ENCODE data around the gene RGL4. TPM values are rescaled to one million over a fixed set of nuclear protein-coding genes. Genes with fewer than 3 reads are reported as not detected.

Gene RGL4
- total RNA-seq, 2 experiments from 2014 or later: 6.6 to 7.1 TPM

GRCh38 chr22:23695571-23696325 lies 4.9 kb downstream of the RGL4 start:
- ChIA-PET POLR2A (interaction anchor here (0.6 to 2.2 kb wide), 5 partner anchors 21 to 72 kb away, joined by 3 to 13 read pairs (median 5); partner anchors contain the start of genes CHCHD10 and ZNF70), CTCF (interaction anchor here (0.8 kb wide), 1 partner anchor 75 kb away, joined by 3 read pairs; no protein-coding TSS in a partner anchor)

- POLR2A ChIA-PET: interaction anchor here (0.6 to 2.2 kb wide), 6 partner anchors 21 to 161 kb away, joined by 3 to 13 read pairs (median 4); partner anchors contain the start of genes CHCHD10, SLC2A11 and ZNF70
- CTCF ChIA-PET: interaction anchor here (0.6 to 1.0 kb wide), 4 partner anchors 23 to 165 kb away, joined by 3 read pairs; no protein-coding TSS in a partner anchor
Measured at GRCh38 chr22:23696326-23696851, 5.6 kb downstream of the RGL4 start.

GRCh38 chr22:23697031-23697970 lies 6.5 kb downstream of the RGL4 start:
- POLR2A ChIA-PET: interaction anchor here (0.9 to 2.2 kb wide), 3 partner anchors 54 to 160 kb away, joined by 4 to 6 read pairs (median 5); partner anchors contain the start of genes SLC2A11 and ZNF70
- CTCF ChIA-PET: interaction anchor here (0.6 to 1.0 kb wide), 5 partner anchors 19 to 164 kb away, joined by 3 read pairs; partner anchors contain the start of gene SLC2A11

GRCh38 chr22:23698094-23698493 lies 7.3 kb downstream of the RGL4 start:
- ChIA-PET CTCF (no interaction called here), POLR2A (no interaction called here)

GRCh38 chr22:23698673-23699235 lies 7.9 kb downstream of the RGL4 start:
- ChIA-PET CTCF (no interaction called here), POLR2A (no interaction called here)

- CTCF ChIA-PET: no interaction called here
- POLR2A ChIA-PET: no interaction called here
Measured at GRCh38 chr22:23700706-23701105, 9.9 kb downstream of the RGL4 start.

GRCh38 chr22:23704062-23704461 lies 13.2 kb downstream of the RGL4 start:
- ChIA-PET CTCF (interaction anchor here (0.6 kb wide), 1 partner anchor 30 kb away, joined by 3 read pairs; no protein-coding TSS in a partner anchor), POLR2A (no interaction called here)

GRCh38 chr22:23704829-23705228 lies 14.0 kb downstream of the RGL4 start:
- POLR2A ChIA-PET: no interaction called here
- CTCF ChIA-PET: no interaction called here

GRCh38 chr22:23705358-23705757 lies 14.5 kb downstream of the RGL4 start:
- CTCF ChIA-PET: no interaction called here
- POLR2A ChIA-PET: no interaction called here

- ChIA-PET POLR2A (interaction anchor here (1.0 kb wide), 1 partner anchor 9 kb away, joined by 4 read pairs; no protein-coding TSS in a partner anchor), CTCF (no interaction called here)
Measured at GRCh38 chr22:23708270-23708669, 17.5 kb downstream of the RGL4 start.

- ChIA-PET POLR2A (interaction anchor here (1.0 kb wide), 1 partner anchor 8 kb away, joined by 4 read pairs; no protein-coding TSS in a partner anchor), CTCF (no interaction called here)
Measured at GRCh38 chr22:23709107-23709506, 18.3 kb downstream of the RGL4 start.

GRCh38 chr22:23712256-23712655 lies 21.4 kb downstream of the RGL4 start:
- CTCF ChIA-PET: interaction anchor here (1.2 kb wide), 1 partner anchor 38 kb away, joined by 3 read pairs; the partner anchor contains the start of gene ZNF70
- POLR2A ChIA-PET: no interaction called here

- CTCF ChIA-PET: interaction anchor here (0.6 to 1.2 kb wide), 2 partner anchors 13 to 16 kb away, joined by 3 to 4 read pairs; no protein-coding TSS in a partner anchor
Measured at GRCh38 chr22:23713696-23714595, 23.1 kb downstream of the RGL4 start.

GRCh38 chr22:23714596-23715578 lies 24.1 kb downstream of the RGL4 start:
- ChIA-PET CTCF (interaction anchor here (0.5 to 1.2 kb wide), 2 partner anchors 12 to 31 kb away, joined by 4 read pairs; no protein-coding TSS in a partner anchor), POLR2A (no interaction called here)

More at GRCh38 chr22:23713696-23714595, 23.1 kb downstream of the RGL4 start:
- POLR2A ChIA-PET: no interaction called here

- POLR2A ChIA-PET: interaction anchor here (2.2 kb wide), 1 partner anchor 20 kb away, joined by 13 read pairs; no protein-coding TSS in a partner anchor
- CTCF ChIA-PET: interaction anchor here (0.6 to 1.2 kb wide), 2 partner anchors 28 to 680 kb away, joined by 3 to 4 read pairs; no protein-coding TSS in a partner anchor
Measured at GRCh38 chr22:23715806-23716375, 25.1 kb downstream of the RGL4 start.

Measured in activated CD8-positive, alpha-beta memory T cell treated with anti-CD3 and anti-CD28 coated beads for 36 hours (primary cell).